ENCODE measurements around the gene RAD21L1. TPM values are rescaled to one million over a fixed set of nuclear protein-coding genes. Genes with fewer than 3 reads are reported as not detected.

The RAD21L1 gene
- total and polyA plus RNA-seq, 2 of the 8 experiments (the other 6 are each of a cell fraction or from before 2014, with no cell fraction given) = 0.06 to 0.26 TPM

DNA sequence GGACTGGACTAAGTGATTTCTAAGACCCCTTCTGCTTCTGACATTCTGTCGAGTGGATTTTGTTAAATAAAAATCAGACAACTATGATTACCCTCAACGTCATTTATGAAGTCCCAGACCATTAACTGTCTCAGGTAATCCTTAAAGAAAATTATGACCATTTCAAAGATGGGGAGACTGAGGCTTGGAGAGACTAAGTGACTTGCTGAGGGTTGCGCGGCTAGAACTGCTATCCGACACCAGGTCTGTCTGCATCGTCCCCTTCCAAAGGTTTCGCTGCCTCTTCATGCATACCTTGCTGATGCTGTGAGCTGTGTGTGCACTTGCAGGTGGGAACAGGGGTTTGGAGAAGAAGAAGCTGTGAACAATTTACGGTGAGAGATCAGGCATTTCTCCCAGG lies 43.4 kb downstream of the RAD21L1 start:
- Histone ChIP-seq H2BK5ac (ENCODE audit: low read depth, low read length) (no peak overlapping the region), H3K27ac (ENCODE audit: low read depth, low read length) (no peak overlapping the region), H3K14ac (ENCODE audit: insufficient read length) (no peak overlapping the region), H3K9ac (replicated peaks in 1 of 4; ENCODE audit: extremely low read depth in 1 of 4, low read depth in 3 of 4, low read length in 3 of 4) (no peak overlapping the region), H2BK12ac (ENCODE audit: low read depth, low read length) (no peak overlapping the region), H3K23ac (ENCODE audit: insufficient read length) (no peak overlapping the region), H3K79me2 (ENCODE audit: control insufficient read depth in 1 of 2, insufficient read depth in 2 of 2, low read length in 2 of 2) (no peaks in the 10 kb centered on the region), H4K20me1 (replicated peaks in 1 of 2; ENCODE audit: control insufficient read depth in 1 of 2, insufficient read depth in 2 of 2, low read length in 2 of 2) (no peaks in the 10 kb centered on the region), H2AFZ (ENCODE audit: low read length) (no peak overlapping the region), H3K23me2 (ENCODE audit: low read depth, low read length) (peaks cover 4% of the 10 kb centered on the region; the same call in 1 of the 2 replicates), H2BK20ac (ENCODE audit: low read length) (no peak overlapping the region), H4K8ac (ENCODE audit: extremely low read depth, insufficient read depth, low read length) (no peak overlapping the region), H3K4me2 (ENCODE audit: insufficient read depth in 1 of 2, low read depth in 2 of 2, low read length in 2 of 2) (no peak overlapping the region), H3K4me3 (ENCODE audit: extremely low read depth in 1 of 4, insufficient read depth in 2 of 4, low read depth in 3 of 4, low read length in 4 of 4) (no peak overlapping the region), H3K4ac (replicated peaks; ENCODE audit: insufficient read length, low read depth, low read length) (no peak overlapping the region), H3K27me3 (replicated peaks in 1 of 4; ENCODE audit: control insufficient read depth in 3 of 4, extremely low read depth in 1 of 4, insufficient read depth in 3 of 4, low read length in 3 of 4) (peaks cover 0 to 1% (median 0%) of the 10 kb centered on the region in 4 experiments; a peak in 2 of 7 replicates), H3K18ac (ENCODE audit: extremely low read depth, low read length) (no peak overlapping the region), H4K5ac (ENCODE audit: insufficient read length, low read depth, low read length) (no peak overlapping the region), H3K79me1 (ENCODE audit: low read depth, low read length) (no peaks in the 10 kb centered on the region), H2BK15ac (ENCODE audit: low read length) (no peak overlapping the region), H3K4me1 (replicated peaks in 1 of 4; ENCODE audit: control insufficient read depth in 3 of 4, insufficient read depth in 4 of 4, low read length in 3 of 4) (peaks cover 0 to 13% (median 1%) of the 10 kb centered on the region in 4 experiments; a peak in 4 of 7 replicates), H3K36me3 (ENCODE audit: control insufficient read depth in 2 of 4, insufficient read depth in 4 of 4, low read length in 3 of 4) (no peaks in the 10 kb centered on the region), H2AK5ac (ENCODE audit: low read depth, low read length) (no peak overlapping the region), H2BK120ac (replicated peaks; ENCODE audit: low read depth, low read length) (no peak overlapping the region), H3K9me3 (ENCODE audit: insufficient read depth in 2 of 2, low read depth in 1 of 2, low read length in 1 of 2) (no peaks in the 10 kb centered on the region), H3K56ac (replicated peaks; ENCODE audit: insufficient read length, low read depth, low read length) (no peak overlapping the region), H4K91ac (replicated peaks; ENCODE audit: insufficient read length, low read length) (no peak overlapping the region)
- DNase-seq (ENCODE audit: low read depth in 1 of 2, low spot score in 2 of 2) (no peak), FAIRE-seq (no peak)
- POLR2A ChIA-PET (ENCODE audit: partially characterized antibody) = no interaction called here
- WGBS, 2 experiments (ENCODE audit: extremely low coverage in 1 of 2, insufficient coverage in 1 of 2, insufficient read length in 1 of 2, insufficient replicate concordance in 2 of 2, low coverage in 1 of 2, low lambda C conversion rate in 2 of 2, missing lambda C conversion rate in 1 of 2) = 92% methylated on average over 8 of the region's 8 CpGs; no CpG with 5 or more reads in 1 of the 2 experiments
- CTCF ChIA-PET (ENCODE audit: partially characterized antibody) = interaction anchor here (1.9 kb wide), 1 partner anchor 13 kb away, joined by 7 read pairs; no protein-coding TSS in a partner anchor
- no peak for TF ChIP-seq SP2 (IDR thresholded peaks at IDR 0.05; ENCODE audit: low read length)
- TF ChIP-seq, protein P1, sequence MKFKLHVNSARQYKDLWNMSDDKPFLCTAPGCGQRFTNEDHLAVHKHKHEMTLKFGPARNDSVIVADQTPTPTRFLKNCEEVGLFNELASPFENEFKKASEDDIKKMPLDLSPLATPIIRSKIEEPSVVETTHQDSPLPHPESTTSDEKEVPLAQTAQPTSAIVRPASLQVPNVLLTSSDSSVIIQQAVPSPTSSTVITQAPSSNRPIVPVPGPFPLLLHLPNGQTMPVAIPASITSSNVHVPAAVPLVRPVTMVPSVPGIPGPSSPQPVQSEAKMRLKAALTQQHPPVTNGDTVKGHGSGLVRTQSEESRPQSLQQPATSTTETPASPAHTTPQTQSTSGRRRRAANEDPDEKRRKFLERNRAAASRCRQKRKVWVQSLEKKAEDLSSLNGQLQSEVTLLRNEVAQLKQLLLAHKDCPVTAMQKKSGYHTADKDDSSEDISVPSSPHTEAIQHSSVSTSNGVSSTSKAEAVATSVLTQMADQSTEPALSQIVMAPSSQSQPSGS (IDR thresholded peaks at IDR 0.05; ENCODE audit: low read length) = no peak
- TF ChIP-seq CEBPB (IDR thresholded peaks at IDR 0.05; ENCODE audit: low read depth, low read length) = no peak
- no peak for TF ChIP-seq MAFK (IDR thresholded peaks at IDR 0.05; ENCODE audit: low read depth, low read length)
- TF ChIP-seq, protein P2, sequence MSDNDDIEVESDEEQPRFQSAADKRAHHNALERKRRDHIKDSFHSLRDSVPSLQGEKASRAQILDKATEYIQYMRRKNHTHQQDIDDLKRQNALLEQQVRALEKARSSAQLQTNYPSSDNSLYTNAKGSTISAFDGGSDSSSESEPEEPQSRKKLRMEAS (IDR thresholded peaks at IDR 0.05) = no peak
- no peak for TF ChIP-seq JUN (IDR thresholded peaks at IDR 0.05; ENCODE audit: low read depth, low read length)
- no peak for TF ChIP-seq RNF2 (IDR thresholded peaks at IDR 0.05; ENCODE audit: borderline replicate concordance, low read depth, low read length, missing control alignments, poor library complexity, severe bottlenecking)
- TF ChIP-seq TCF12 (IDR thresholded peaks at IDR 0.05; ENCODE audit: low read depth, low read length) = no peak
- no peak for TF ChIP-seq RXRA (IDR thresholded peaks at IDR 0.05; ENCODE audit: insufficient read depth, low read depth, low read length)
- TF ChIP-seq NANOG (IDR thresholded peaks at IDR 0.05; ENCODE audit: insufficient read depth, low read depth, low read length, poor library complexity, severe bottlenecking) = no peak
- TF ChIP-seq SIRT6 (IDR thresholded peaks at IDR 0.05; ENCODE audit: low read length) = no peak
- TF ChIP-seq SP1 (IDR thresholded peaks at IDR 0.05; ENCODE audit: low read depth, low read length) = no peak
- TF ChIP-seq KDM4A (IDR thresholded peaks at IDR 0.05; ENCODE audit: low read depth, low read length, severe bottlenecking) = no peak

All from H1 (cell line).